GM18858 (cell line): Measurements from ENCODE around the gene TK1.
"Not testable (repeated sequence)": the region's sequence is repeated elsewhere in the genome, so short reads cannot be mapped to it uniquely, and the experiment has no call there.

ENCODE experiments used
- ATAC-seq: cut with Tn5 transposase; IDR thresholded peaks from one replicate; pipeline ENCODE4 v1.9.1; 2021; ENCODE audit not compliant: unreplicated experiment

TK1 gene

DNA sequence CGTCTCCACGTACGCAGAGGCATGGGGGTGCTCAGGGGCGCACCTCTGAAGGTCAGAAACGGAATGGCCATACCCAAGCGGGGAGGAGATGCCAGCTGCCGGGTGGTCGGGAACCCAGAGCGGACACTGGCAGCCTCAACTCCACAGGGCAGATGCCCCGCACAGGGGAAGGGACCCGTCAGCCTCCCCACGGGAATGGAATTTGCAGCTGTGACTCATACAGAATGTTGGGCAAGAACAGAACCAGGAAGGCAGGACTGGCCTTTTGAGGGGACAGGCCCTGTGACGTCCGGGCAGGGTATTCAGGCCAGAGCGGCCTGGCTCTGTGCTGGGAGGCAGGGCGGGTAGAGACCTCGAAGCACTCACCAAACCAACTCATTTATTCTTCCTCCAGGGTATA, 7.5 kb downstream of the TK1 start:
- no peak for ATAC-seq

DNA sequence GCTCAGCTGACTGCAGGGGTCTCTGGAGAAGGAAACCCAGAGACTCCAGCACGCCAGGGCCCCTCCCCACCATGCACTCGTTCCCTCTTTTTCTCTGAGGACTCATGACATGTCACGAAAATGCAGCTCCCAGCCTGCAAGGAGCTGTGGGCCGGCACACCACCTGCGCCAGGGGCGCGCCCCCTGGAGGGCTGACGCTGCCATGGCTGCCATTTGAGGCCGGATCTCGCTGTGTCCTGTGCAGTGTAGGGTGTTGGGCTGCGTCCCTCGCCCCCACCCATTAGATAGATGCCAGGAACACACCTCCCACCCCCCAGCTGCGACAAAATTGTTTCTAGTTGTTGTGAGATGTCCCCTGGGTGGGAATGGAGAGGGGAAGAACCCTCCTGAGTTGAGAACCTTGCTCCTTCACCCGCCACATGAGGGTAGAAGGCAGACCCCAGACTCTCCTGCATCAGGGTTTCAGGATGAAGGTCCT, 10.3 kb downstream of the TK1 start:
- ATAC-seq, result no peak

DNA sequence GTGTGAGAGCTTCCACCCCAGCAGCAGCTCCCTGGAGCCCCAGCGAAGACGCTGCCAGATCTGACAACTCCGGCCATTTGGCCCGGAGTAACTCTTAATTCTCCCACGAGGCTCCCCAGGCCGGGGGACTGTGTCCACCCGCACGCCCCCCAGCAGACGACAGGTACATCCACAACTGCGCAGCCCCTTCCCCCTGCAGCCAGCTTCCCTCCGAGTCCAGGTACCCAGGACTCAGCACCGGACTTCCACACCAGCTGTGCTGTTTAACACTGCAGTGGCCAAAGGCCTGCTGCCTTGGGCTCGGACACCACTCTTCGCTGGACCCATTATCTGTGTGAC, 11.2 kb downstream of the TK1 start:
- no peak for ATAC-seq

DNA sequence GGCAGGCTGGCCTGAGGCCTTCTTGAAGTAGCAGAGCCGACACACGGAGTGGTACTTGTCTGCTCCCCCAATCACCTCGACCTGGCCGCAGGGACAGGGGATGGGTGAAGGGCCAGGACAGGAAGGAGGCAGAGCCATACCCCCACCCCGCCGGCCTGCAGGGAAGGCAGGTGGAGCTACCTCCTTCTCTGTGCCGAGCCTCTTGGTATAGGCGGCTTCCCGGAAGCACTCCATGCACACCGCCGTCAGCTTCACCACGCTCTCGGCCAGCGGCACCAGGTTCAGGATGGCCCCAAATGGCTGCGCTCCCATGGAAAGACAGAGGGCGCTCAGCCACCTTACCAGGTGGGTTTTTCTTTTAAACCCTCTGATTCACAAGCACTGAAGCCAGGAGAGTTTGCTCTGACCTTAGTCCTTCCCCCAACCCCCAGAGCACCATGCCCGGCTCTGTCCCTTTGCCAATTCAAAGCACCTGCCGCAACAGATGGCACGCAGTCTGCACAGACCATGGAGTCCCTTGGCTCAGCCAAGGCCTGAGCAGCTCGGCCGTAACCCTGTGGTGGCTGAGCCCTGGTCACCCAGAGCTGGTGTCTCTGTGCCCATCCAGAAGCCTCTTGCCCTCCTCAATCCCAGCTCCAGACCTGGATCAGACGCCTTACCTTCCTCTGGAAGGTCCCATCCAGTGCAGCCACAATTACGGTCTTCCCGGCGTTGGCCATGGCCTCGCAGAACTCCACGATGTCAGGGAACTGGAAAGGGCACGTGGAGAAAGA, 11.8 kb downstream of the TK1 start:
- ATAC-seq, result no peak

DNA sequence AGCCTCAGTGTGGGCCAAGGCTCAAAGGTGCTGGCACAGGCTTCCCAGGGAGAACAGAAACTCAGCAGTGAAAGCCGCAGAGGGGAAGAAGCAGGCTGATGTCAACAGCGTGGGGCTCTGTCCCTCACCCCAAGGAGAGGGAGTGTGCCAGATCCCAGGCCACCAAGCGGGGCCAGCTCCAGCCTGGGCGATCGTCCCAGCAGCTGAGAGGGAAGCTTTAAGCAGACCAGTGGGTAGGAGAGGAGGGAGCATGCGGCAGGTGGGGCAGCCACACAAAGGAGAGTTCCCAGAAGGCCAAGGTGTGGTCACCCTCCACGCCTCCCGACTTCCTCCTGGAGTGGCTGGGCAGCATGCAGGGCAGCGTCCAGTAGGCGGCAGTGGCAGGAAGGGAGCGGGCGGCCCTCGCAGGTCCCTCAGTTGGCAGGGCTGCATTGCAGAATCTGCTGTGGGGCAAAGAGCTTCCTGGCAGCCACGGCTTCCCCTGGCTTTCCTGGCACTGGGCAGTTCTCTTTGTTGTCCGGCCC, 12.4 kb downstream of the TK1 start:
- ATAC-seq, result no peak

DNA sequence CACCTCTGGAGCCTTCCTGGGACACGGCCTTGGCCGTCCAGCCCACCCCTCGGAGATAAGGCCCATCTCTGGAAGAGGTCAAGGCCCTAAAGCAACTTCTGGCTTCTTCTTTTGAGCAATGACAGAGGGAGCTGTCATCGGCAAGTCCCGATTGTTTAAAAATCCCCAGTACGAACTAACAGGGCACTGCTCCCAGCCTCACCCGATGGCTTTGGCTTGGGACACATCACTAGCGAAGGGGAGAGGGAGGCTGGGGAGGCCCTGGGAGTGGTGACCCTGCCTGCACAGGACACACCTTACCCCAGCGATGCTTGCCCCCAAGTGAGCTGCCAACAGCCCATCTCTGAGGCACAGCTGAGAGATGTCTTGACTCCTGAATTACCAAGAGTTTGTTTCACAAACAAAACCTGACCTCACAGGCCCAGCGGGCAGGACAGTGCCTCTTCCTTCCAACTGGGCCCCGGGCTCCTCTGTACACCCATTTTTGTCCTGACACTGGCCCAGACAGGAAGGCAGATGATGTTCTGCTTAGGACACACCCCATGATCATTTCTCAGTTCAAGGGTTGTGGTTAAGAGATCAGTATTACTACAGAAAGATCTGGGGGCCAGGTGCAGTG, 13.6 kb downstream of the TK1 start:
- ATAC-seq, result no peak

DNA sequence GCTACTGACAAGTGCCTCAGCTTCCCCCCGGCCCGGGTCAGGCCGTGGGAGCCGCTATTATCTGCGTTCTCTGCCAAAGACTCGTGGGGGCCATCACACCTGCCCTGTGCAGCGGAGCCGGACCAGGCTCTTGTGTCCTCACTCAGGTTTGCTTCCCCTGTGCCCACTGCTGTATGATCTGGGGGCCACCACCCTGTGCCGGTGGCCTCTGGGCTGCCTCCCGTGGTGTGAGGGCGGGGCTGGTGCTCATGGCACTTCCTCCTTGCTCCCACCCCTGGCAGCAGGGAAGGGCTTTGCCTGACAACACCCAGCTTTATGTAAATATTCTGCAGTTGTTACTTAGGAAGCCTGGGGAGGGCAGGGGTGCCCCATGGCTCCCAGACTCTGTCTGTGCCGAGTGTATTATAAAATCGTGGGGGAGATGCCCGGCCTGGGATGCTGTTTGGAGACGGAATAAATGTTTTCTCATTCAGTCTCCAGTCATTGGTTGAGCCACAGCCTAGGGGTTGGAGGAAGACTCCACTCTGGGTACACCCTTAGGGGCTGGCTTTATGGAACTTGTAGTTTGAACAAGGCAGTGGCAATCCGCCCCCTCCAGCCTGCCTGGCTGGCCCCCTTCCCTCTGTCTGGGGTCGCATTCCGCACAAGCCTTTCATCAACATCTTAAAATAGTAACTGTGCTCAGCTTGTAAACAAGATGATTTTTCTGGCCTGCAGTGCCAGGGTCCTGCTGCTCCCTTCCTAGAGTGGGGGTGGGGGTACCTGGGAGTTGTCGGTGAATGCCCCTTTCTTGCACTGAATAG, 14.4 kb downstream of the TK1 start:
- no peak for ATAC-seq

DNA sequence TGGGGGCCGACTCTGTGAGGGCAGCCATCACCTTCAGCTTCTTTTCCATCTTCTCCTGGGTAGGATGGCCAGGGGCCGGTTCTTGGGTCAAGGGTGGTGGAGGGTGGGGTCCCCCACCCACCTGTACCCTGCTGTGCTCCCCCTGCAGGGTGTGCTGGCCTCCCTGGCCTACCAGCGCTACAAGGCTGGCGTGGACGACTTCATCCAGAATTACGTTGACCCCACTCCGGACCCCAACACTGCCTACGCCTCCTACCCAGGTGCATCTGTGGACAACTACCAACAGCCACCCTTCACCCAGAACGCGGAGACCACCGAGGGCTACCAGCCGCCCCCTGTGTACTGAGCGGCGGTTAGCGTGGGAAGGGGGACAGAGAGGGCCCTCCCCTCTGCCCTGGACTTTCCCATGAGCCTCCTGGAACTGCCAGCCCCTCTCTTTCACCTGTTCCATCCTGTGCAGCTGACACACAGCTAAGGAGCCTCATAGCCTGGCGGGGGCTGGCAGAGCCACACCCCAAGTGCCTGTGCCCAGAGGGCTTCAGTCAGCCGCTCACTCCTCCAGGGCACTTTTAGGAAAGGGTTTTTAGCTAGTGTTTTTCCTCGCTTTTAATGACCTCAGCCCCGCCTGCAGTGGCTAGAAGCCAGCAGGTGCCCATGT, 15.1 kb downstream of the TK1 start:
- ATAC-seq, result not testable (repeated sequence)

DNA sequence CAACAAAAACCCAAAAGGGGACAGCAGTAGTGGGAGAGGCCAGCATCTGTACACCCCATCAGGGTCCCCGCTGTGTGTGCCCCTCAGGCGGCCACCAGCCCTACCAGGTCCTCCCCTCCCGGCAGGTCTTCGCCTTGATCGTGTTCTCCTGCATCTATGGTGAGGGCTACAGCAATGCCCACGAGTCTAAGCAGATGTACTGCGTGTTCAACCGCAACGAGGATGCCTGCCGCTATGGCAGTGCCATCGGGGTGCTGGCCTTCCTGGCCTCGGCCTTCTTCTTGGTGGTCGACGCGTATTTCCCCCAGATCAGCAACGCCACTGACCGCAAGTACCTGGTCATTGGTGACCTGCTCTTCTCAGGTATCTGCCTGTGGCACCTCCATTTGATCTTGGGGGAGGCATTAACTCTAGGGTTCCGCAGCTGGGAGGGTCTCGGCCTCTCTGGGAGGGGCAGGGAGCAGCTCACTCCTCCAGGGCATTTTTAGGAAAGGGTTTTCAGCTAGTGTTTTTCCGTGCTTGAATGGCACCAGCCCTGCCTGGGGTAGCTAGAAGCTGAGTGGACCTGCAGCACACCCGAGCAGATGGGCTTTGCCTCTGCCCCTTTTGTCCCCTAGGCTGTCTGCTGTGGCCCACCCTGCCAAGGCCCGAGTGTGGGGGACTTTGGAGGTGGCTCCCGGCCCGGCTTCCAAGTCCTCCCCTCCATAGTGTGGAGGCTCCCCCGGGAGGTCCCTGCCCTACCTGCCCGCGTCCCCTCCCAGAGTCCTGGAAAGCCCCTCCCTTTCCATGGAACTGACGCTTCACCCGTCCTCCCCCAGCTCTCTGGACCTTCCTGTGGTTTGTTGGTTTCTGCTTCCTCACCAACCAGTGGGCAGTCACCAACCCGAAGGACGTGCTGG, 15.9 kb downstream of the TK1 start:
- ATAC-seq, result no peak

DNA sequence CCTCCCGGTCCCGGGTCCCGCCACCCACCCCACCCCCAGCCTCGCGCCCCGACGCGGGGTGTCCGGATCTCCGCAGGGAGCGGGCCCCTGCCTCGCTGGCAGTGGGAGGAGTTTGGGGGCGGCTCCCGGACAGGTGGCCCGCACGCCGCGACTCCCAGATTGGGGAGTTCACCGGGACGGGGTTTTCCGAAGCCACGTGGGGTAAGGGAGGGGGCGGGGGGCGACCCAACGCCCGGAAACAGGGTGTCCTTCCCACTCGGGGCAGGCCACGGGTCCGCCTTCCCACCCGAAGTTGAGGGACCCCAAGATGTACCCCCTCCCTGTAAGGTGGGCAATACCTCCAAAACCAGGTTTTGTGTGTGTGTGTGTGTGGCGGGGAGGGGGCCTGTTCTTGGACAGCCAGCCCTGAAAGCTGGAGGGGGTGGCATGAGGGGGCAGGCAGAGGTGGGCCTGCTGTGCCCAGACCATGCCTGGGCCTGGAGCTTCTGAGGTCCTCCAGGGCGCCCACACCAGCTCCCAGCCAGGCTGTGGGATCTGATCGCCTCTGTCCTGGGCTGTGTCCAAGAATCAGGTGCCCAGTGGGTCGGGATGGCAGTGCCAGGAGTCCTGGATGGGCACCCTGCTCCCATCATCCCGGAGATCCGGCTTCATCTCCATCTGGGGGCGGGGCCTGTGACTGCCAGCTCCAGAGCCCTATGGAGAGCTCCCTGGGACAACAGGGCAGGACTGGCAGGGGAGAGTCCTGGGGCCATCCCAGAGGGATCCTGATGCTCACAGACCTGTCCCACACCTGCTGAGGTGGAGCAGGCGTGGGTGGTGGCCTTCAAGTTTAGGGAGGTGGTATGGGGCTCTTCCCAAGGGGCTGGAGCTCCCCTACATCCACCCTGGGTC, 17.7 kb downstream of the TK1 start:
- ATAC-seq, result no peak

DNA sequence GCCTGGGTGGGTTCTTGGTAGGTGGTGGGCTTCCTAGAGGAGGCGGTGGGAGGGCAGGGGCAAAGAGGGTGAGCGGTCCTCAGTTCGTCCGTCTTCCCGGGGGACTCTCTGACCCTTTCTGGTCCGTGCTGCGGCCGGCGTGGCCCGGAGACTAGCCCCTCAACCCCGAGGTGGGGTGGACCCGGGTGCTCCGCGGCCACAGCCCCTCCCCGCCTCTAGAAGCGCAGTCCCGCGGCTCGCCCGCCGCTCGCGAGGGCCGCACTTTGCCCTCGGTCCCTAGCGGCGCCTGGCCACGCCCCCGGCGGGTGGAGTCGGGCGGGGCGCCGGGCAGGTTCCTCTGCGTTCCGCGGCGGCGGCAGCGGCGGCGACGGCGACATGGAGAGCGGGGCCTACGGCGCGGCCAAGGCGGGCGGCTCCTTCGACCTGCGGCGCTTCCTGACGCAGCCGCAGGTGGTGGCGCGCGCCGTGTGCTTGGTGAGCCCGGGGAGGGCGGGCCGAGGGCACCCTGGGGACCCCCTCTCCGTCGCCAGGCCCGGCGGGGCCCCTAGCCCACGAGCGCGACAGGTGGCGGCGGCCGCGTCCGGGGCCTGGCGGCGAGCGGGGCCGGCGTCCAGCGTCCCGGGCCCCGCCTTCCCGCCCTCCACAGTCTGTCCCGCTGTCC, 18.5 kb downstream of the TK1 start, which contains the start of gene SYNGR2:
TSS of gene SYNGR2 (plus strand) at position 340 of the 661 bp plus-strand sequence. CDS start at position 376, 36 bp downstream.
- no peak for ATAC-seq

DNA sequence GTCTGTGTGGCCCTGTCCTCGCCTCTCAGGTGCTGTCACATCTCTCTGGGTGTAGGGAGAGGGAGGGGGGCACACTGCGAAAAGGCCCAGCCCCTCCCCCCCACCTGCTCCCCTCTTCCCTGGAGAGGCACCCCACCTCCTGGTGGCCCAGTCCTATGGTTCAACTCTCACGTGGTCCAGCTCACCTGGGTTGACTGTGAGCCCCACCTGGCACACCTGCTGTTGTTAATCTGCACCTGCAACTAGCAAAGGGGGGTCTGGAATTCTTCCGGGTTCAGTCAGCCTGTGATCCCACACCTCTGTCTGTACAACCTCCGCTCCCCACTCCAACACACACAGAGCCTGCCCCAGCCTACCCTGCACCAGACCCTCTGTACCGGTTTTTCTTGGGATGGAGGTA, 20.4 kb downstream of the TK1 start:
- no peak for ATAC-seq

DNA sequence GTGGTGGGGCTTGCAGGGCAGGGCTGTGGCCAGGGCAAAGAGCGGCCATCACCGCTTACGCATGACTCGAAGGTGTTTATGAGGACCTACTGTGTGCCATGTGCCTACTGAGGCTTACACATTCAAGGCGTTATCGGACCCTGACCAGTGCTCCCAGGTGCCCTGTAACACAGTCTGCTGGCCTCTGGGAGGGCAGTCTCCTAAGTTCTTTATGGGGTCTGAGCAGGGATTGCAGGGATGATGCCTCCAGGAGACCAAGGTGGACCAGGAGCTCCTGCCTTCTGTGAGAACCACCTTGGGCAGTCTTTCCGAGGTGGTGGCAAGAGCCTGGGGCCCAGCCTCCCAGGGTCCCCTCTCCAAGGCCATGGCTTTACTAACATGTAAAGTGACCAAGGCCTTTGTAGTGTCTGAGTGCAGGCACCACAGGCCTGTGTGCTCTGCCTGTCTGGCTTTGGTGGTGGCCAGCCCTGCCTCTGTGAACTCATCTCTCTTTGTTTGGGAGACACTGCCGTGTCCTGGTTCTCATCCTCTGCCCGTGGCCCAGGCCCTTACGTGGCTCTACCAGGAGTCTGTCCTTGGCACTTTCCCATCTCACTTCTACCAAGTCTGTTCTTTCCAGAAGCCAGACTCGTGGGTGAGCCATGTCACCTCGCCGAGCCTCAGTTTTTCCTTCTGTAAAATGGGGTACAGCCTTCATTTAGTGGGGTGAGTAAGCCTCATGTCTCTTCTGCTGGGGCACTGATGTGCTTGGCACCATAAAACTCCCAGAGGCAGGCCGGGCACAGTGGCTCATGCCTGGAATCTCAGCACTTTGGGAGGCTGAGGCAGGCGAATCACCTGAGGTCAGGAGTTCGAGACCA, 21.9 kb downstream of the TK1 start:
- ATAC-seq, result no peak

DNA sequence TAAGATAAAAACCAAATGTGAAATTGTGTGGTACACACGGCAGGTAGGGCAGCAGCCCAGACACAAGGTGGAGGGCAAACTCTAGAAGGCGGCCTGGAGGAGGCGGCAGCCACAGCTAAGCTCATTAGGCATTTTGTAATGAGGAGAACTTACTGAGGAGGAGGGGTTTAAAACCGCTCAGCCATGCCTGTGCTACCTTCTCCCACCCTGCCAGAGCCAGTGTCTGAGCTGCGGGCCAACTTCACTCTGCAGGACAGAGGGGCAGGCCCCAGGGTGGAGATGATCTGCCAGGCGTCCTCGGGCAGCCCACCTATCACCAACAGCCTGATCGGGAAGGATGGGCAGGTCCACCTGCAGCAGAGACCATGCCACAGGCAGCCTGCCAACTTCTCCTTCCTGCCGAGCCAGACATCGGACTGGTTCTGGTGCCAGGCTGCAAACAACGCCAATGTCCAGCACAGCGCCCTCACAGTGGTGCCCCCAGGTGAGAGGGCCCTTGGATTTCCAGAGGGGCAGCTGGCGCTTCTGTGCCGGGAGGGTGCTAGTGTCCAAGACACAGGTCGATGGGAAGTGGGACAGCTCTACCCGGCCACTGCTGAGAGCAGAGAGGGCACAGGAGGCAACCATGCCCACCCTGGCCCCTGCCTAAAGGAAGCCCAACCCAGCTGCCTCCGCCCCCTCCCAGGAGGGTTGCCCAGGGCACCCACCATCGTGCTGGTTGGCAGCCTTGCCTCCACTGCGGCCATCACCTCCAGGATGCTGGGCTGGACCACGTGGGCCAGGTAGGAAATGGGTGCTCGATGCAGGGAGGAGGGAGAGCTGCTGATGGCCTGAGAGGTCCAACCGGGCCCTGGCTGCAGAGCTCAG, 22.7 kb downstream of the TK1 start:
- no peak for ATAC-seq

DNA sequence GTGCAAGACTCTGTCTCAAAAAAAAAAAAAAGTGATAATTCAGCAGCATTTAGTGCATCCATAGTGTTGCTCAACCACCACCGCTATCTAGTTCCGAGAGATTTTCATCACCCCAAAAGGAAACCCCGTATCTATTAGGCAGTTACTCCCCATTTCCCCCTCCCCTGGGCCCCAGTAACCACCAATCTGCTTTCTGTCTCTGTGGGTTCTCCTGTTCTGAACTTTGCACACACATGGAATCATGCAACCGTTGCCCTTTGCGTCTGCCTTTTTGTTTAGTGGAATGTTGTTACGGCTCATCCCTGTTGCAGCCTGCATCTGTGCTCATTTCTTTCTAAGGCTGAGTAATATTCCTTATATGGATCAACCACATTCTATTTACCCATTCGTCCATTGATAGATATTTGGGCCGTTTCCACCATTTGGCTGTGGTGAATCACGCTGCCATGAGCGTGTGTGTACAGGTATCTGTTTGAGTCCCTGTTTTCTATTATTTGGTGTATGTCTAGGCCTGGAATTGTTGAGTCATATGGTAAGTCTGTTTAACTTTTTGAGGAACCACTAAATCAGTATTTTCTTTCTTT, 27.2 kb downstream of the TK1 start:
- no peak for ATAC-seq
